ENCODE measurements around the gene LDB1.
A peak's percentile ranks its signal among the peaks of the same experiment; 100 is the strongest.

The LDB1 gene, protein sequence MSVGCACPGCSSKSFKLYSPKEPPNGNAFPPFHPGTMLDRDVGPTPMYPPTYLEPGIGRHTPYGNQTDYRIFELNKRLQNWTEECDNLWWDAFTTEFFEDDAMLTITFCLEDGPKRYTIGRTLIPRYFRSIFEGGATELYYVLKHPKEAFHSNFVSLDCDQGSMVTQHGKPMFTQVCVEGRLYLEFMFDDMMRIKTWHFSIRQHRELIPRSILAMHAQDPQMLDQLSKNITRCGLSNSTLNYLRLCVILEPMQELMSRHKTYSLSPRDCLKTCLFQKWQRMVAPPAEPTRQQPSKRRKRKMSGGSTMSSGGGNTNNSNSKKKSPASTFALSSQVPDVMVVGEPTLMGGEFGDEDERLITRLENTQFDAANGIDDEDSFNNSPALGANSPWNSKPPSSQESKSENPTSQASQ

GRCh38 chr10:102120142-102120990 lies at the start of gene LDB1:
TSS of gene LDB1 (minus strand) at chr10:102120368. CDS start at chr10:102120110, 258 bp downstream.
- DNase-seq, result peak; percentile 81

- no peak for DNase-seq
Measured at GRCh38 chr10:102167861-102168260, 47.7 kb upstream of the LDB1 start.

DNA sequence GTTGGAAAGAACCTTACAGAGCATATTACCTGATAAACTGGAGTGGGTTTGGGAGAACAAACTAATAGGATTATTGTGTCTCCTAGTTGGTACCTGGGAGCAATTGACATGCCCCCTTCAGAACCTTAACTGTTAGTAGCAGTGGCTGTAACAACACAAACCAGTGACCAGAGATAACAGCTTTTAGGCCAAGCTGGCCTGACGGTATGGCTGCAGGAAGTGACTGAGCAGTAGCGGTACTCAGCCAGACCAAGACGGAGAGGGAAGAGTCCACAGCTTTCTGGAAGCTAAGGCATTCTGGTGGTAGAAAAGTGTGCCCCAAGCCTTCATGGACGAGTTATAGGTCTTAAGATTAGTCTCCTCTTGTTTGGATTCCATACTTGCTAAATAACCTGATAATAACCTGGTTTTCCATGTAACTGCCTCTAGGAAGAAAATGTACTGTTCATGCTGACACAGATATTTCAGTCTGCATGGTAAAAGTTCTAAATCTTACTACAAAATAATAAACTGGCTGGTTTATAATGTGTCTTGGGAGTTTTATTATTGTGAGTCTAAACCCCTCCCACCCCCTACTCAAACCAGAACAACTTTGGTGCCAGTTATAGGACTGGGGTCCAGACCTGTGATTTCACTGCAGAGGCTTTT lies 43.3 kb upstream of the LDB1 start:
- DNase-seq, result no peak

GRCh38 chr10:102159831-102160230 lies 39.7 kb upstream of the LDB1 start:
- no peak for DNase-seq

GRCh38 chr10:102159051-102159597 lies 39.0 kb upstream of the LDB1 start:
- DNase-seq, result no peak

DNA sequence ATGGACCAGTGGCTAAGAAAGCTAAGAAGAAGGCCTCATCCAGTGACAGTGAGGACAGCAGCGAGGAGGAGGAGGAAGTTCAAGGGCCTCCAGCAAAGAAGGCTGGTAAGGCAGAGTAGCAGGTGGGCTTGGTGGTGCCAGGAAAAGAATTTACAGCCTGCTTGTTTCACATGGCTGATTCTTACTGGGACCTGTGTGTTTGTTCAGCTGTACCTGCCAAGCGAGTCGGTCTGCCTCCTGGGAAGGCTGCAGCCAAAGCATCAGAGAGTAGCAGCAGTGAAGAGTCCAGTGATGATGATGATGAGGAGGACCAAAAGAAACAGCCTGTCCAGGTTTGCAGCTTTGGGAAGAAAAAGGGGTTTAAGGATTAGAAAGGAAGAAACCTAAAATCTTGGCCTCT lies 37.1 kb upstream of the LDB1 start:
- no peak for DNase-seq

- DNase-seq, result no peak
Measured at GRCh38 chr10:102154466-102155116, 34.4 kb upstream of the LDB1 start.

DNA sequence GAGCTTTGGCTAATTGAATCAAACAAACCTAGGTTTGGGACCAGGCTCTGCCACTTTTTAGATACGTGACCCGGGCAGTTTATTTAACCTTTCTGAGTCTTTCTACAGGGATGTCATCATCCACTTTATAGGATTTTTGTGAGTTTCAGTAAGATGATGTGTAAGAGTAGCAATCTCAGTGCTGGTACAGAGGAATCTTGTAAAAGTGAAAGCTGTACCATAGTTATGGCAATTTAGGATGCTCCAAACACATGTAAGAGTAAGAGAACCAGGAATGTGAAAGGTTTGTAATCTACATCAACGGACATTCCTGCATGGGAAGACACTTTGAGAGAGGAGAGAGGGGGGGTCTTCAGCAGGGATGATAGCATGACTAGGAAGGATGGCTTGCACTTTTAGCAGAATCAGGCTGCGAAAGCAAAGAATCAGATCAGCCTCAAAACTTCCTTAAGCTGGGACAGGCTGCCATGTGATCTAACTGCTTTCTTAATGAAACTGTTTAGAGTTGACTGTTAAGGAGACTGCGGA lies 33.0 kb upstream of the LDB1 start:
- DNase-seq, result no peak

GRCh38 chr10:102152545-102152890 lies 32.4 kb upstream of the LDB1 start:
- no peak for DNase-seq

GRCh38 chr10:102151774-102152544 lies 31.8 kb upstream of the LDB1 start, which contains the start of gene NOLC1:
TSS of gene NOLC1 (plus strand) at chr10:102152389. CDS start at chr10:102152411, 22 bp downstream.
- DNase-seq, result peak; percentile 100

DNA sequence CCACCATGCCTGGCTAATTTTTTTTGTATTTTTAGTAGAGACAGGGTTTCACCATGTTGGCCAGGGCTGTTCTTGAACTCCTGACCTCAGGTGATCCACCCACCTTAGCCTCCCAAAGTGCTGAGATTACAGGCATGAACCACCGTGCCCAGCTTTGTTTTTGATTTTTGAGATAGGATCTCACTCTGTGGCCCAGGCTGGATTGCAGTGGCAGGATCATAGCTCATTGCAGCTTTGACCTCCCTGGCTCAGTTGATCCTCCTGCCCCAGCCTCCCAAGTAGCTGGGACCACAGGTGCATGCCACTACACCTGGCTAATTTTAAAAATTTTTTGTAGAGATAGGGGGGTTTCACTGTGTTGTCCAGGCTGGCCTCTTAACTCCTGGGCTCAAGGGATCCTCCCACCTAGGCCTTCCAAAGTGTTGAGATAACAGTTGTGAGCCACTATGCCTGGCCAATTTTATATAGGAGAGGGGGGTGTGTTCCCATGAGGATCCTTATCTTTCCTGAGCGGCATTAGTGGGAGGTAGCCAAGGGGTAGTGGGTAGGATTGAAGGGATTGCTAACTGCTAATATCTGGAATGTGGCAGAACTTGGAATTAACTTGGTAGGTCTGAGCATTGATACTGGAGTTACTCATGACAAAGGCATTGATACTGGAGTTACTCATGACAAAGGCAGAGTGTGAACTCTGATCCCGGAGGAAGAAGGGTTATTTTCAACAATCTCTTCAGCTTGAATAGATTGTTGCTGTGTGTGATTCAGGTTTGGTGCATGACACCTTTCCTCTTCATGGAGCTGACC lies 31.0 kb upstream of the LDB1 start:
- DNase-seq, result no peak

DNA sequence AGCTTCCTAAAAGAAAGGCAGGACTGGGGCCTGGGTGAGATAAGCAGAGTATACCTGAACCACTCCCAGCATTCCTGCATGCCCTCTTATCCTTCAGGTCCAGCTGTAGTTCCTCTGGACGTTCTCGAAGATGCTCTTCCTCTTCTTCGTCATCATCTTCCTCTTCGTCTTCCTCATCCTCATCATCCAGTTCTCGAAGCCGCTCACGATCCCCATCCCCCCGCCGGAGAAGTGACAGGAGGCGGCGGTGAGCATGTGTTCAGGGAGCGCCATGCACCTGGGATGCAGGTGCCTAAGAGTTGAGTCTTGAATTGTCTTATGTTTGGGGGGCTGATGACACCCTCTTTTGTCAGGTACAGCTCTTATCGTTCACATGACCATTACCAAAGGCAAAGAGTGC lies 28.1 kb upstream of the LDB1 start:
- DNase-seq, result no peak

DNA sequence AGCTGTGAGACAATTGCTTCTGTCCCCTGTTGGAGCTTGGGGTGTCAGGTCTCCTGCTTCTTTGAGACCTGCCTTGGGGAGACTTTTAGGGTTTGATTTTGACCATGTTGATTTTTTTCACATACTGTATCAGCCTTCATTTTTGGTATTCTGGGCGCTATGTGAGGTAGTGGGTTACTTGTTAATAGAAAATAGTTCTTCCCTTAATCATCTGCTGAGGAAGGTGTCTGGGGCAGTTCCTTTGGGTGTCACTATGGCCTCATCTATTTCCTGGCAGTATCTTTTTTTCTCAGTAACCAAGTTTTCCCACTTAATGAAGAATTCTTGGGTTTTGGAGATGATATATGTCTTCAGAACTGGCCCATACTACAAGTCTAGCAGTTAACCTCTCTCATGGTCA lies 27.4 kb upstream of the LDB1 start:
- DNase-seq, result no peak

DNA sequence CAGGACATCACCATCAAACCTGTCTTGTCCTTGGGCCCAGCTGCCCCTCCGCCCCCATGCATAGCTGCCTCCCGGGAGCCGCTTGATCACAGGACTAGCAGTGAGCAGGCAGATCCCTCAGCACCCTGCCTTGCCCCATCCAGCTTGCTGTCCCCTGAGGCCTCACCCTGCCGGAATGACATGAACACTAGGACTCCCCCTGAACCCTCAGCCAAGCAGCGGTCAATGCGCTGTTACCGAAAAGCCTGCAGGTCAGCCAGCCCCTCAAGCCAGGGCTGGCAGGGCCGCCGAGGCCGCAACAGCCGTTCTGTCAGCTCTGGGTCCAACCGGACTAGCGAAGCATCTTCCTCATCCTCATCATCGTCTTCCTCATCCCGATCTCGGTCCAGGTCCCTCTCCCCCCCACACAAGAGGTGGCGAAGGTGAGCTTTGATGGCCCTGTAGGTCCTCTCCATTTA lies 26.8 kb upstream of the LDB1 start:
- DNase-seq, result no peak

DNA sequence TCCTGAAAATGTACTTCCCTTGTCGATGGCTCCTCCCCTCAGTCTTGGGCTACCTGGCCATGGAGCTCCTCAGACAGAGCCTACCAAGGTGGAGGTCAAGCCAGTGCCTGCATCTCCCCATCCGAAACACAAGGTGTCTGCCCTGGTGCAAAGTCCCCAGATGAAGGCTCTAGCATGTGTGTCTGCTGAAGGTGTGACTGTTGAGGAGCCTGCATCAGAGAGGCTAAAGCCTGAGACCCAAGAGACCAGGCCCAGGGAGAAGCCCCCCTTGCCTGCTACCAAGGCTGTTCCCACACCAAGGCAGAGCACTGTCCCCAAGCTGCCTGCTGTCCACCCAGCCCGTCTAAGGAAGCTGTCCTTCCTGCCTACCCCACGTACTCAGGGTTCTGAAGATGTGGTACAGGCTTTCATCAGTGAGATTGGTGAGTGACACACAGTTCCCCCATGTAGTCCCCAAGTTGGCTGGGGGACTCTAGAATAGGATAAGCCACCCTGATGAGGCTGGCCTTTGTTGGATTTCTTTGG lies 21.5 kb upstream of the LDB1 start:
- DNase-seq, result no peak

- no peak for DNase-seq
Measured at GRCh38 chr10:102140913-102141540, 20.9 kb upstream of the LDB1 start.

DNA sequence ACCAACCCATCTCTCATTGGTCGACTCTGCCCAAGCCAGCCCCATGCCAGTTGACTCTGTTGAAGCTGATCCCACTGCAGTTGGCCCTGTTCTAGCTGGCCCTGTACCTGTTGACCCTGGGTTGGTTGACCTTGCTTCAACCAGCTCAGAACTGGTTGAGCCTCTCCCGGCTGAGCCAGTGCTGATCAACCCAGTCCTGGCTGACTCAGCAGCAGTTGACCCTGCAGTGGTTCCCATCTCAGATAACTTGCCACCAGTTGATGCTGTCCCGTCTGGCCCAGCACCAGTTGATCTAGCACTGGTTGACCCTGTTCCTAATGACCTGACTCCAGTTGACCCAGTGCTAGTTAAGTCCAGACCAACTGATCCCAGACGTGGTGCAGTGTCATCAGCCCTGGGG lies 20.1 kb upstream of the LDB1 start:
- no peak for DNase-seq

DNA sequence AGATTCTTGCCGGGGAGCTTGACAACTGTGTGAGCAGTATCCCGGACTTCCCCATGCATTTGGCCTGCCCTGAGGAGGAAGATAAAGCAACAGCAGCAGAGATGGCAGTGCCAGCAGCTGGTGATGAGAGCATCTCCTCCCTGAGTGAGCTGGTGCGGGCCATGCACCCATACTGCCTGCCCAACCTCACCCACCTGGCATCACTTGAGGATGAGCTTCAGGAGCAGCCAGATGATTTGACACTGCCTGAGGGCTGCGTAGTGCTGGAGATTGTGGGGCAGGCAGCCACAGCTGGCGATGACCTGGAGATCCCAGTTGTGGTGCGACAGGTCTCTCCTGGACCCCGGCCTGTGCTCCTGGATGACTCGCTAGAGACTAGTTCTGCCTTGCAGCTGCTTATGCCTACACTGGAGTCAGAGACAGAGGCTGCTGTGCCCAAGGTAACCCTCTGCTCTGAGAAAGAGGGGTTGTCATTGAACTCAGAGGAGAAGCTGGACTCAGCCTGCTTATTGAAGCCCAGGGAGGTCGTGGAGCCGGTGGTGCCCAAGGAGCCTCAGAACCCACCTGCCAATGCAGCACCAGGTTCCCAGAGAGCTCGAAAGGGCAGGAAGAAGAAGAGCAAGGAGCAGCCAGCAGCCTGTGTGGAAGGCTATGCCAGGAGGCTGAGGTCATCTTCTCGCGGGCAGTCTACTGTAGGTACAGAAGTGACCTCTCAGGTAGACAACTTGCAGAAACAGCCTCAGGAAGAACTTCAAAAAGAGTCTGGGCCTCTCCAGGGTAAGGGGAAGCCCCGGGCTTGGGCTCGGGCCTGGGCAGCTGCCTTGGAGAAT lies 19.3 kb upstream of the LDB1 start:
- DNase-seq, result no peak

DNA sequence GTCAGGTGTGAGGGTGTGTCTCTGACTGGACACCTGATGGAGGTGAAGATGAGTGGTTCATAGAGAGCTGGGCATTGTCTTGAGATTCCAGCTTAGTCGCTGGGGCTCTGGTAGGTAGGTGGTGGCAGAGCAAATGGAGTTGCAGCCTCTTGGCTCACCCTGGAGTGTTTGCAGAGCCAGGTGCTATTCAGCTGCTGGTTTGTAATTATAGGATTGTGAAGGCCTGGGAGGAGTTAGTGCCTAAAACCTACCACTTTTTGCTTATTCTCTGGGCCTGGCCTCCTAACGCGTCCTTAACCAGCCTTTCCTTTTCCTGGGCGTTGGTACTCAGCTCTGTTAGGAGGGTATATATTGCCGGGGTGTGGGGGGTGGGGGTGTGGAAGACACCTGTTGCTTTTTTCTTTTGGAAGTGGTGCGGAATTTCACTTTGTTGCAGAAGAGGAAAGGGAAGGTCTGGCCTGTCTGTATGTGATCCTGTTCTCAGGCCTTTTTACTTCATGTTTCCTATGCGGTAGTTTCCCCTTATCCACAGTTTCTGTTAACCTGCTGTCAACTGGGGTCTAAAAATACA lies 15.9 kb upstream of the LDB1 start:
- DNase-seq, result no peak

All from CD4-positive, alpha-beta T cell treated with Interleukin-15 for 1 hour (primary cell).